ENCODE measurements around the gene HAPLN3. TPM values are rescaled to one million over a fixed set of nuclear protein-coding genes. Genes with fewer than 3 reads are reported as not detected.
A peak's percentile ranks its signal among the peaks of the same experiment; 100 is the strongest.

Gene HAPLN3
- total and polyA plus RNA-seq, 4 donors: 3.9 to 15.5 (median 10.5) TPM

GRCh38 chr15:88833731-88834100 is 61.6 kb downstream of the HAPLN3 start:
- no peaks in the 10 kb centered on the region for H3K36me3 ChIP-seq (ENCODE audit: control insufficient read depth in 4 of 4, insufficient read depth in 4 of 4, low read length in 4 of 4)

GRCh38 chr15:88832820-88833730 is 62.3 kb downstream of the HAPLN3 start:
- DNase-seq: peak in 1 of 3 donors; percentile 11
- no peaks in the 10 kb centered on the region for H3K27me3 ChIP-seq (ENCODE audit: control insufficient read depth in 3 of 3, insufficient read depth in 3 of 3, low read length in 2 of 3)
- no peak overlapping the region for H3K9ac ChIP-seq (ENCODE audit: insufficient read depth in 1 of 2, low read length in 2 of 2)
- no peaks in the 10 kb centered on the region for H3K9me3 ChIP-seq (ENCODE audit: control insufficient read depth in 4 of 4, insufficient read depth in 3 of 4, low read length in 3 of 4)
- no peak for ATAC-seq (ENCODE audit: insufficient read depth, low FRiP score)
- WGBS, 2 donors: 78 to 84% methylated on average over 12 of the region's 12 CpGs
- no peaks in the 10 kb centered on the region for H3K36me3 ChIP-seq (ENCODE audit: control insufficient read depth in 4 of 4, insufficient read depth in 4 of 4, low read length in 4 of 4)
- TF ChIP-seq CTCF (IDR thresholded peaks at IDR 0.05; ENCODE audit: control extremely low read depth, extremely low read depth): no peak
- H3K4me3 ChIP-seq: no peak overlapping the region
- H3K27ac ChIP-seq (ENCODE audit: low read depth in 1 of 2, low read length in 1 of 2): no peak overlapping the region
- peaks cover 0 to 4% (median 0%) of the 10 kb centered on the region in 5 donors for H3K4me1 ChIP-seq (ENCODE audit: control insufficient read depth in 5 of 5, insufficient read depth in 5 of 5, low read length in 5 of 5)

More at GRCh38 chr15:88833731-88834100, 61.6 kb downstream of the HAPLN3 start:
- no peak overlapping the region for H3K9ac ChIP-seq (ENCODE audit: insufficient read depth in 1 of 2, low read length in 2 of 2)
- H3K9me3 ChIP-seq (ENCODE audit: control insufficient read depth in 4 of 4, insufficient read depth in 3 of 4, low read length in 3 of 4): no peaks in the 10 kb centered on the region
- 69 to 78% methylated on average over 8 of the region's 8 CpGs for WGBS, 2 donors
- no peak overlapping the region for H3K27ac ChIP-seq (ENCODE audit: low read depth in 1 of 2, low read length in 1 of 2)
- no peak for TF ChIP-seq CTCF (IDR thresholded peaks at IDR 0.05; ENCODE audit: control extremely low read depth, extremely low read depth)
- DNase-seq (peak in 2 of 3 donors; percentile 1 to 14), ATAC-seq (ENCODE audit: insufficient read depth, low FRiP score) (no peak)
- H3K4me1 ChIP-seq (ENCODE audit: control insufficient read depth in 5 of 5, insufficient read depth in 5 of 5, low read length in 5 of 5): peaks cover 0 to 4% (median 0%) of the 10 kb centered on the region in 5 donors
- no peak overlapping the region for H3K4me3 ChIP-seq
- H3K27me3 ChIP-seq (ENCODE audit: control insufficient read depth in 3 of 3, insufficient read depth in 3 of 3, low read length in 2 of 3): no peaks in the 10 kb centered on the region

- no peak overlapping the region for H3K27ac ChIP-seq (ENCODE audit: low read depth in 1 of 2, low read length in 1 of 2)
- 64 to 78% methylated on average over 5 of the region's 5 CpGs for WGBS, 2 donors
- no peak for TF ChIP-seq CTCF (IDR thresholded peaks at IDR 0.05; ENCODE audit: control extremely low read depth, extremely low read depth)
Measured at GRCh38 chr15:88830016-88830415, 65.3 kb downstream of the HAPLN3 start.

More at GRCh38 chr15:88830016-88830415, 65.3 kb downstream of the HAPLN3 start:
- H3K9ac ChIP-seq (ENCODE audit: insufficient read depth in 1 of 2, low read length in 2 of 2): no peak overlapping the region
- DNase-seq (no peak), ATAC-seq (ENCODE audit: insufficient read depth, low FRiP score) (no peak)
- H3K9me3 ChIP-seq (ENCODE audit: control insufficient read depth in 4 of 4, insufficient read depth in 3 of 4, low read length in 3 of 4): no peaks in the 10 kb centered on the region
- no peaks in the 10 kb centered on the region for H3K27me3 ChIP-seq (ENCODE audit: control insufficient read depth in 3 of 3, insufficient read depth in 3 of 3, low read length in 2 of 3)
- H3K4me1 ChIP-seq (ENCODE audit: control insufficient read depth in 5 of 5, insufficient read depth in 5 of 5, low read length in 5 of 5): peaks cover 0 to 4% (median 0%) of the 10 kb centered on the region in 5 donors
- no peak overlapping the region for H3K4me3 ChIP-seq
- no peaks in the 10 kb centered on the region for H3K36me3 ChIP-seq (ENCODE audit: control insufficient read depth in 4 of 4, insufficient read depth in 4 of 4, low read length in 4 of 4)
